Endothelial cell of umbilical vein (primary cell): ENCODE results near the gene RAB21. TPM values are rescaled to one million over a fixed set of nuclear protein-coding genes. Genes with fewer than 3 reads are reported as not detected.

Source experiments
- BruUV-seq: library from RNA; stranded (reverse); fragments of 400-500 nt; replicated peaks from 2 replicates; lab custom pipeline; 2021; lab: Mats Ljungman, UMichigan
- CTCF ChIA-PET: fragments of 300-600, 350-600 bp; sonication (Branson Sonifier 250); formaldehyde crosslinking; loops from one replicate; lab custom pipeline; 2021; ENCODE audit warnings: antibody characterized with exemption, inconsistent platforms; lab: Charles Lee
- POLR2A ChIA-PET: fragments of 300-600, 350-600 bp; sonication (Branson Sonifier 250); formaldehyde crosslinking; loops from one replicate; lab custom pipeline; 2021; ENCODE audit warnings: antibody characterized with exemption, inconsistent platforms; lab: Charles Lee
- DNase-seq: peaks from one replicate; pipeline ENCODE4 v3.0.0-alpha.2; 2011; ENCODE audit warnings: low read depth, low spot score
- FAIRE-seq: peaks from 2 replicates; lab custom pipeline; 2011; peaks lifted over from hg19 to GRCh38; lab: Jason Lieb, UNC
- H2AFZ ChIP-seq: 2 replicates; pipeline ENCODE4 v1.6.0; 2012; ENCODE audit warnings: low read depth, low read length, control low read depth, inconsistent platforms
- H3K27ac ChIP-seq: 2 replicates; pipeline ENCODE4 v1.5.1; 2011; ENCODE audit warnings: low read depth, mild to moderate bottlenecking, control low read depth, low read length, moderate library complexity; ENCODE audit not compliant: insufficient read depth
- H3K27me3 ChIP-seq, 2 experiments: 2 replicates each; pipeline versions ENCODE4 v1.6.0 to v1.6.1; 2011; ENCODE audit warnings: low read length in 2 of 2, mixed read lengths in 1 of 2; ENCODE audit not compliant: control insufficient read depth in 2 of 2, insufficient read depth in 2 of 2
- H3K36me3 ChIP-seq, 2 experiments: 2 replicates in 1 of 2; 3 replicates in 1 of 2; pipeline ENCODE4 v1.5.1; 2011; ENCODE audit warnings: low read length in 2 of 2, mild to moderate bottlenecking in 1 of 2, moderate library complexity in 1 of 2; ENCODE audit not compliant: control insufficient read depth in 2 of 2, insufficient read depth in 2 of 2; ENCODE audit errors: extremely low read depth in 1 of 2
- H3K4me1 ChIP-seq: 3 replicates; pipeline ENCODE4 v1.5.1; 2011; ENCODE audit warnings: mild to moderate bottlenecking, low read length; ENCODE audit not compliant: control insufficient read depth, insufficient read depth; ENCODE audit errors: extremely low read depth
- H3K4me2 ChIP-seq: 2 replicates; pipeline ENCODE4 v1.6.1; 2011; ENCODE audit warnings: low read length, control low read depth, mixed read lengths; ENCODE audit not compliant: insufficient read depth
- H3K4me3 ChIP-seq, 3 experiments: fragments of 200-600 bp in 1 of 3; sonication (generic), shearing (Covaris generic) in 1 of 3; replicated peaks in 1 of 3; 2 replicates each; pipeline ENCODE4 v1.5.1; 2011 to 2016; ENCODE audit warnings: control low read depth in 3 of 3, low read length in 3 of 3, mild to moderate bottlenecking in 2 of 3, inconsistent platforms in 1 of 3, low read depth in 1 of 3, moderate library complexity in 1 of 3; ENCODE audit not compliant: insufficient read depth in 1 of 3
- H3K79me2 ChIP-seq: 2 replicates; pipeline ENCODE4 v1.6.0; 2012; ENCODE audit warnings: low read length, inconsistent platforms; ENCODE audit not compliant: control insufficient read depth, insufficient read depth
- H3K9ac ChIP-seq: replicated peaks from 2 replicates; pipeline ENCODE3; 2011; ENCODE audit warnings: low read length, control low read depth; ENCODE audit not compliant: insufficient read depth; ENCODE audit errors: extremely low read depth
- H3K9me1 ChIP-seq: replicated peaks from 3 replicates; pipeline ENCODE4 v1.6.0; 2011; ENCODE audit warnings: mild to moderate bottlenecking, low read length; ENCODE audit not compliant: control insufficient read depth, insufficient read depth; ENCODE audit errors: extremely low read depth
- H3K9me3 ChIP-seq: replicated peaks from 2 replicates; pipeline ENCODE4 v1.5.1; 2012; ENCODE audit warnings: low read length, inconsistent platforms; ENCODE audit not compliant: control insufficient read depth, insufficient read depth
- H4K20me1 ChIP-seq: replicated peaks from 2 replicates; pipeline ENCODE3; 2011; ENCODE audit warnings: mild to moderate bottlenecking, low read length; ENCODE audit not compliant: control insufficient read depth, insufficient read depth; ENCODE audit errors: extremely low read depth
- CTCF ChIP-seq, 2 donors: IDR thresholded peaks; 1 replicate in 1 of 2; 2 replicates in 1 of 2; pipeline ENCODE4 v1.5.1; 2011; ENCODE audit warnings: low read length in 2 of 2, mild to moderate bottlenecking in 2 of 2, moderate library complexity in 2 of 2, control low read depth in 1 of 2, inconsistent platforms in 1 of 2, low read depth in 1 of 2; ENCODE audit not compliant: insufficient read depth in 1 of 2; ENCODE audit errors: extremely low read depth in 1 of 2
- EZH2 ChIP-seq: IDR thresholded peaks from 2 replicates; pipeline ENCODE4 v1.6.1; 2012; ENCODE audit warnings: borderline replicate concordance, low read depth, mild to moderate bottlenecking, moderate library complexity, low read length, inconsistent platforms; ENCODE audit not compliant: severe bottlenecking
- FOS ChIP-seq: IDR thresholded peaks from 2 replicates; pipeline ENCODE4 v1.6.1; 2011; ENCODE audit warnings: mild to moderate bottlenecking, low read length, moderate library complexity, borderline replicate concordance; ENCODE audit not compliant: insufficient read depth
- GATA2 ChIP-seq: IDR thresholded peaks from 2 replicates; pipeline ENCODE4 v1.7.0; 2011; ENCODE audit warnings: low read depth, mild to moderate bottlenecking, moderate library complexity, mixed read lengths, low read length; ENCODE audit not compliant: insufficient read length, insufficient read depth
- JUN ChIP-seq: IDR thresholded peaks from 2 replicates; pipeline ENCODE4 v1.6.1; 2011; ENCODE audit warnings: borderline replicate concordance, low read depth; ENCODE audit not compliant: insufficient read length, insufficient read depth
- MAX ChIP-seq: IDR thresholded peaks from 2 replicates; pipeline ENCODE4 v1.6.1; 2011; ENCODE audit not compliant: insufficient read depth, insufficient read length
- MYC ChIP-seq: IDR thresholded peaks from one replicate; pipeline ENCODE4 v1.6.1; 2011; ENCODE audit warnings: mild to moderate bottlenecking, low read depth, low read length
- POLR2A ChIP-seq: IDR thresholded peaks from 2 replicates; pipeline ENCODE4 v1.6.1; 2012; ENCODE audit warnings: low read depth, mild to moderate bottlenecking, control low read depth, low read length
- POLR2AphosphoS5 ChIP-seq: IDR thresholded peaks from 2 replicates; pipeline ENCODE4 v1.6.1; 2012; ENCODE audit warnings: low read depth, mild to moderate bottlenecking, control low read depth, low read length, moderate library complexity; ENCODE audit not compliant: insufficient read depth
- dilution Hi-C: fragments of 300-500 bp; cut with MboI; formaldehyde crosslinking; loops from one replicate; pipeline ENCODE4 v1.15.0; 2019; ENCODE audit warnings: low sequenced_read_pairs; ENCODE audit not compliant: extremely low pct_ligation_motif_present
- intact Hi-C: fragments of 100-400 bp; cut with micrococcal nuclease; formaldehyde crosslinking; loops from one replicate; pipeline ENCODE4 v1.10.0; 2022
- polyA plus RNA-seq, 4 experiments: library from polyadenylated mRNA; depleted of rRNA in 3 of 4; stranded (reverse) in 3 of 4; unstranded in 1 of 4; fragments of >200 nt; gene quantifications; 2 replicates each; pipeline versions ENCODE4 v1.2.1 to v1.2.3, GENCODE V29; 2011 to 2012; ENCODE audit warnings: missing spikeins in 1 of 4
- total RNA-seq: library from RNA; stranded (reverse); gene quantifications from 2 replicates; pipeline ENCODE4 v1.2.3, GENCODE V29; 2021

RAB21 gene
- total and polyA plus RNA-seq, 2 donors (not counting 3 experiments of a cell fraction or from before 2014, with no cell fraction given): 1.8 to 49.6 TPM

DNA sequence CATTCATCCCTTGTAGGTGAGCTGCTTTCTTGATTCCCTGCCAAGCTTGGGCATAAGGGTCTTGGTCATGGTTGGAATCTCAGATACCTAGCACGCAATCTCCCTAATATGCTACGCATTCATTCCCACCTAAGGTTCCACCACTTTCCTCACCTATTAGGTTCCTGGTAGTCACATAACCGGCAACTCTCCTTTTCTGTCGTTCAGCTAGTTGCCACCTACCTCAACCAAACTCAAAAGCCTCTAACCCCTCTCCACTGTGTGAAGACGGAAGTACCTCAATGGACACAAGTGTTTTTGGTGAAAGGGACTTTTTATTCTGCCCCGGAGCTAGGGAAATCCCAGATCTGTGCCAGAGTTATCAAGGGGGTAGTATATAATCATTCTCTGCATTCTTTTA lies 83.6 kb downstream of the RAB21 start:
- Histone ChIP-seq H3K9ac (no peak overlapping the region), H3K36me3 (no peaks in the 10 kb centered on the region), H3K4me3 (no peak overlapping the region), H2AFZ (no peak overlapping the region), H3K9me3 (no peaks in the 10 kb centered on the region), H3K27me3 (no peaks in the 10 kb centered on the region), H3K79me2 (peaks cover 23% of the 10 kb centered on the region), H3K27ac (no peak overlapping the region), H3K4me2 (no peak overlapping the region), H4K20me1 (no peaks in the 10 kb centered on the region), H3K4me1 (peaks cover 10% of the 10 kb centered on the region), H3K9me1 (no peaks in the 10 kb centered on the region)
- BruUV-seq: no TSS peak
- ChIA-PET POLR2A (no interaction called here), CTCF (interaction anchor here (1.1 to 3.0 kb wide), 2 partner anchors 39 to 58 kb away, joined by 3 to 24 read pairs; no protein-coding TSS in a partner anchor)
- FAIRE-seq (no peak), DNase-seq (no peak)
- intact Hi-C loops: loop anchor here (2.0 kb wide), 1 partner anchor 31 kb away; no protein-coding TSS in a partner anchor
- dilution Hi-C loops: no loop called here
- TF ChIP-seq CTCF (IDR thresholded peaks at IDR 0.05; ENCODE audit: extremely low read depth in 1 of 2, insufficient read depth in 1 of 2, low read depth in 1 of 2, low read length in 2 of 2) (no peak), MYC (no peak), POLR2A (no peak), EZH2 (no peak), GATA2 (no peak), FOS (no peak), JUN (no peak), MAX (no peak), POLR2AphosphoS5 (no peak)
